ENCODE results near the gene CCDC78. TPM values are rescaled to one million over a fixed set of nuclear protein-coding genes. Genes with fewer than 3 reads are reported as not detected.
"Not testable (repeated sequence)": the region's sequence is repeated elsewhere in the genome, so short reads cannot be mapped to it uniquely, and the experiment has no call there.

The CCDC78 gene
- total RNA-seq, 2 donors from 2014 or later = 0.43 to 0.56 TPM

DNA sequence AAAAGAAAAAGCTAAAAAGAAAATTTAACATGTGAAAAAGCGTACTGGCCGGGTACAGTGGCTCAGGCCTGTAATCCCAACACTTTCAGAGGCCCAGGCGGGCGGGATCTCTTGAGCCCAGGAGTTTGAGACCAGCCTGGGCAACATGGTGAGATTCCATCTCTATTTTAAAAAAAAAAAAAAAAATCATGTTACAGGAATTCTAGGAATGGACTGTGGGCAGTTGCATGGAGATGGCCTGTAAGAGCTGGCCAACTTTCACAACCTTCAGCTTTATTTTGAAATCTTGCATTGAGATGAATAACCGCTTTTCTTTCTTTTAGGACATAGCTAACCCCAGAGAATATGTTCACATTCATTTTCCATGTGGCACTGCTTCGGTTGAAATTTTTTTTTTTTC is 22.8 kb upstream of the CCDC78 start:
- no peaks in the 10 kb centered on the region for H3K4me1 ChIP-seq
- H3K27me3 ChIP-seq = no peaks in the 10 kb centered on the region
- H3K4me3 ChIP-seq = no peak overlapping the region
- DNase-seq (ENCODE audit: low spot score) = no peak
- no peak overlapping the region for H3K27ac ChIP-seq
- H3K36me3 ChIP-seq = no peaks in the 10 kb centered on the region
- TF ChIP-seq, protein P1, sequence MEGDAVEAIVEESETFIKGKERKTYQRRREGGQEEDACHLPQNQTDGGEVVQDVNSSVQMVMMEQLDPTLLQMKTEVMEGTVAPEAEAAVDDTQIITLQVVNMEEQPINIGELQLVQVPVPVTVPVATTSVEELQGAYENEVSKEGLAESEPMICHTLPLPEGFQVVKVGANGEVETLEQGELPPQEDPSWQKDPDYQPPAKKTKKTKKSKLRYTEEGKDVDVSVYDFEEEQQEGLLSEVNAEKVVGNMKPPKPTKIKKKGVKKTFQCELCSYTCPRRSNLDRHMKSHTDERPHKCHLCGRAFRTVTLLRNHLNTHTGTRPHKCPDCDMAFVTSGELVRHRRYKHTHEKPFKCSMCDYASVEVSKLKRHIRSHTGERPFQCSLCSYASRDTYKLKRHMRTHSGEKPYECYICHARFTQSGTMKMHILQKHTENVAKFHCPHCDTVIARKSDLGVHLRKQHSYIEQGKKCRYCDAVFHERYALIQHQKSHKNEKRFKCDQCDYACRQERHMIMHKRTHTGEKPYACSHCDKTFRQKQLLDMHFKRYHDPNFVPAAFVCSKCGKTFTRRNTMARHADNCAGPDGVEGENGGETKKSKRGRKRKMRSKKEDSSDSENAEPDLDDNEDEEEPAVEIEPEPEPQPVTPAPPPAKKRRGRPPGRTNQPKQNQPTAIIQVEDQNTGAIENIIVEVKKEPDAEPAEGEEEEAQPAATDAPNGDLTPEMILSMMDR (IDR thresholded peaks at IDR 0.05) = no peak
- no peaks in the 10 kb centered on the region for H3K9me3 ChIP-seq

DNA sequence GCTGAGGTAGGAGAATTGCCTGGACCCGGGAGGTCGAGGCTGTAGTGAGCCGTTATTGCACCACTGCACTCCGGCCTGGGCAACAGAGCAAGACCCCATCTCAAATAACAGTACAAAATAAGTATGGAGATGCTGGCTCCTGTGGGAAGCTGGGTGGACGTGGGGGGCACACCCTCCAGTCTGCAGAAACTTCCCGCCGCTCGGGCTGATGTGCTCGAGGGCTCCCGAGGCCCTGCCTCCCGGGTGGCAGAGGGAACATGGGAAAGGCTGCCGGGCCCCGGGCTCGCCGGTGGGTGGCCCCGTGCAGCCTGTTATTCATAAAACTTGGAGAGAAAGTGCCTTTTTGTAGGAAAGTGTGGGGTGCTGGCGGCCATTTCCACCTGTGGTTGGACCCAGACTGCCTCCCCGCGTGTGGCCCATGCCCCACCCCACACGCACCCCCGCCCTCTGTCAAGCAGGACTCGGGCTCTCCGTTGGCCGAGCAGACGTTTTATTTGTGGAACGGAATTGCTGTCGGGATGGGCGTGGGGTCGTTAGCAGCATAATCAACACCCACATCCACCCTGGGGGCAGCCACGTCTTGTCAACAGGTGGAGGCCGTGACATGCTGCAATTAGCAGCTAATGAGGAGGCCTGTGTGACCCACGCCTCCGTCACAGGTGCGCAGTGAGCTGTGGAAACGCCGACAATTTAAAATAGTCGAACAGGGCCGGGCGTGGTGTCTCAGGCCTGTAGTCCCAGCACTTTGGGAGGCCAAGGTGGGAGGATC is 21.9 kb upstream of the CCDC78 start:
- no peaks in the 10 kb centered on the region for H3K4me1 ChIP-seq
- TF ChIP-seq, protein P1 (IDR thresholded peaks at IDR 0.05) = no peak
- H3K27ac ChIP-seq = no peak overlapping the region
- H3K9me3 ChIP-seq = no peaks in the 10 kb centered on the region
- no peak for DNase-seq (ENCODE audit: low spot score)
- no peaks in the 10 kb centered on the region for H3K27me3 ChIP-seq
- H3K36me3 ChIP-seq = no peaks in the 10 kb centered on the region
- no peak overlapping the region for H3K4me3 ChIP-seq

DNA sequence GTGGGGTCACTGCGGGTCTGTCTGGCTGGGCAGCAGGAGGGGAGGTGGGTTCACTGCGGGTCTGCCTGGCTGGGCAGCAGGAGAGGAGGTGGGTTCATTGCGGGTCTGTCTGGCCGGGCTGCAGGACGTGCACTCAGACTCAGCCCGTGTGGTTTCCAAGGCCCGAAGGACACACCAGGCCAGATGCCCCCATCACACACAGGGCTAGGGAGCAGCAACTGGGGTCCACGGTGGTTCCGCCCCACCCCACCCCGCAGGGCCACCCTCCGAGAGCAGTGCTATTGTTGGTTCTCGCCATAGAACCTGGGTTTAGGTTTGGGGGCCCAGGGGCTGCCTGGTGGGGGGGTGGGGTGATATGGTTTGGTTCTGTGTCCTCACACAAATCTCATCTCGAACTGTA is 20.4 kb upstream of the CCDC78 start:
- no peak overlapping the region for H3K27ac ChIP-seq
- H3K36me3 ChIP-seq = no peaks in the 10 kb centered on the region
- no peaks in the 10 kb centered on the region for H3K9me3 ChIP-seq
- TF ChIP-seq, protein P1 (IDR thresholded peaks at IDR 0.05) = no peak
- no peak for DNase-seq (ENCODE audit: low spot score)
- no peak overlapping the region for H3K4me3 ChIP-seq
- H3K4me1 ChIP-seq = no peaks in the 10 kb centered on the region
- no peaks in the 10 kb centered on the region for H3K27me3 ChIP-seq

DNA sequence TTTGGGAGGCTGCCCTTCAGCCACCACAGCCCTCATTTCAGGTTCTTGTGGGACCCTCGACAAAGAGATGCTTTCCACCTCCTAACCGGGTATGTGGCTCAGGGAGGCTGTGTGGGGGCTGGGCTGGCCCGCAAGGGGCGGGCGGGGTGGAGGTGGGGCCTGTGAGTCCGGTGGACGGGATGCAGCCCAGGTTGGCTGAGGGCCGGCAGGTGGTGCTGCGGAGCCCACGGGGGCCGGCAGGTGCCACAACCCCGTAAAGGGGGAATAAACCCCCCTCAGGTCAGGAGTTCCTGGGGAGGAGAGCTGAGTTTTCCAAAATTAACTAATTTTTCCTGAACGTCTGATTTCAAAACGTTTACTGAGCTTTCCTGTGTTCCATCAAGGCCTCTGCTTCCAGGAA is 19.5 kb upstream of the CCDC78 start:
- no peaks in the 10 kb centered on the region for H3K27me3 ChIP-seq
- no peaks in the 10 kb centered on the region for H3K9me3 ChIP-seq
- H3K36me3 ChIP-seq = no peaks in the 10 kb centered on the region
- TF ChIP-seq, protein P1 (IDR thresholded peaks at IDR 0.05) = no peak
- DNase-seq (ENCODE audit: low spot score) = no peak
- H3K4me1 ChIP-seq = peaks cover 0 to 5% of the 10 kb centered on the region in 2 donors
- H3K27ac ChIP-seq = no peak overlapping the region
- no peak overlapping the region for H3K4me3 ChIP-seq

DNA sequence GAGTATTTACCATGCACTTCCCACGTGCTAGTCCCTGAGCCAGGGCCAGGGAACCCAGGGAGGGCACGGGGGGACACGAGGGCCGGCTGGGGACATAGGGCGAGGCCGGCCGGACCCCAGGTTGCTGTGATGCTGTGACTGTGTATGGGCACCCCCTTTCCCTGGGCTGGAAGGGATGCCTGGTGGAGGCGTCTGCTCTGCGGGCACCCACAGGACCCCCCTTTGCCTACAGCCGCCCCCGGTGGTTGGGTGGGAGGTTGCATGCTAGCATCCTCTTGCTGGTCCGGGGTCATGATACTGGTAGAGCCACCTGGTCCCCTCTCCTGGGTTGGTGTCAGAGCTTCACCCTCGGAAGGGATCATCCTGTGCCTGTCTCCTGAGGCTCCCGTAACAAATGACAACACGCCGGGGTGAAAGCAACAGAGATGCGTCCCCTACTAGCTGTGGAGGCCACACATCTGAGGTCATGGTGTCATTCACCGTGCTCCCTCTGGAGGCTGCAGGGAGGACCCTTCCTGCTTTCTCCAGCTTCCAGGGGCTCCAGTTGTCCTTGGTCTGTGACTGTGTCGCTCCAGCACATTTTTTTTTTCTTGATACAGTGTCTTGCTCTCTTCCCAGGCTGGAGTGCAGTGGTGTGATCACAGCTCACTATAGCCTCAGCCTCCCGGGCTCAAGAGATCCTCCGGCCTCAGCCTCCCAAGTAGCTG is 17.7 kb upstream of the CCDC78 start:
- no peak overlapping the region for H3K27ac ChIP-seq
- peaks cover 0 to 13% of the 10 kb centered on the region in 2 donors for H3K4me1 ChIP-seq
- no peak overlapping the region for H3K4me3 ChIP-seq
- DNase-seq (ENCODE audit: low spot score) = no peak
- no peaks in the 10 kb centered on the region for H3K36me3 ChIP-seq
- no peaks in the 10 kb centered on the region for H3K9me3 ChIP-seq
- TF ChIP-seq, protein P1 (IDR thresholded peaks at IDR 0.05) = no peak
- no peaks in the 10 kb centered on the region for H3K27me3 ChIP-seq

DNA sequence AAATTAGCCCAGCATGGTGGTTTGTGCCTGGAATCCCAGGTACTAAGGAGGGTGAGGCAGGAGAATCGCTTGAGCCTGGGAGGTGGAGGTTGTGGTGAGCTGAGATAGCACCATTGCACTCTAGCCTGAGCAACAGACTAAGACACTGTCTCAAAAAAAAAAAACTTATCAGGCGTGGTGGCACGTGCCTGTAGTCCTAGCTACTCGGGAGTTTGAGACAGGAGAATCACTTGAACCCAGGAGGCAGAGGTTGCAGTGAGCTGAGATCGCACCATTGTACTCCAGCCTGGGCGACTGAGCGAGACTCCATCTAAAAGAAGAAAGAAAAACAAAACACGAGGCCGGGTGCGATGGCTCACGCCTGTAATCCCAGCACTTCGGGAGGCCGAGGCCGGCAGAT is 16.7 kb upstream of the CCDC78 start:
- not testable (repeated sequence) for DNase-seq (ENCODE audit: low spot score); H3K4me3 ChIP-seq; H3K27me3 ChIP-seq; H3K27ac ChIP-seq; H3K36me3 ChIP-seq; H3K9me3 ChIP-seq
- H3K4me1 ChIP-seq = peaks cover 0 to 13% of the 10 kb centered on the region in 2 donors
